ENCODE measurements around the gene TMEM47. TPM values are rescaled to one million over a fixed set of nuclear protein-coding genes. Genes with fewer than 3 reads are reported as not detected.

Gene TMEM47
- total and polyA plus RNA-seq, 3 donors from 2014 or later: 6.6 to 12.7 (median 11.3) TPM

- Histone ChIP-seq H3K36me3 (ENCODE audit: low read depth, missing control alignments) (no peaks in the 10 kb centered on the region), H3K4me3 (peak overlapping the region; percentile 53 to 70), H3K4me1 (no peaks in the 10 kb centered on the region), H3K27ac (peak overlapping the region in 1 of 2 donors; percentile 30), H3K27me3 (no peaks in the 10 kb centered on the region), H3K9me3 (no peaks in the 10 kb centered on the region)
- intact Hi-C loops (cut with DNase I; ENCODE audit: low total_unique reads): no loop called here
- TF ChIP-seq POLR2A (IDR thresholded peaks at IDR 0.05) (no peak), CTCF (IDR thresholded peaks at IDR 0.05) (no peak)
- DNase-seq: no peak
- WGBS, 2 donors: 6 to 10% methylated on average over 7 to 13 of the region's 13 CpGs
Measured at GRCh38 chrX:34657726-34658070, 613 bp upstream of the TMEM47 start.

DNA sequence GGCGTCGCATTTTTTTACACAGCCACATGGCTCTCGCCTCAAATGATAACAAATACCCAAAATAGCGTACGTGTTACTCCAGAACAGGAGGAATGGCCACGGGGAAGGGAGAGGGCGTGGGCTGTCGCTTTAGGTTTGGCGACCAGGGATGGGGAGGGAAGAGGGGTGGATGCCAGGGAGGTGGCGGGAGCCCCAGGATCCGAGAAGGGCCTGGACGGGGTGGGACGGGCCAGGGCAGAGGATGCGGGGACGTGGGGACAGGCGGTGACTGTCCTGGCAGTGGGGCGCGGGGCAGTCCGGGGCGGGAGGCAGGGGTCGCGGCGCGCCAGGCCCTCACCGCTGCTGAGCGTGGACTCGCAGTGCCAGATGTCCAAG is 631 bp downstream of the TMEM47 start:
- no peak for DNase-seq
- Histone ChIP-seq H3K36me3 (ENCODE audit: low read depth, missing control alignments) (no peaks in the 10 kb centered on the region), H3K4me1 (no peaks in the 10 kb centered on the region), H3K9me3 (no peaks in the 10 kb centered on the region), H3K27me3 (no peaks in the 10 kb centered on the region), H3K27ac (peak overlapping the region; percentile 68 to 74), H3K4me3 (peak overlapping the region; percentile 53 to 70)
- TF ChIP-seq CTCF (IDR thresholded peaks at IDR 0.05) (no peak), POLR2A (IDR thresholded peaks at IDR 0.05) (no peak)
- 1% methylated on average over 16 of the region's 27 CpGs for WGBS, 2 donors
- intact Hi-C loops (cut with DNase I; ENCODE audit: low total_unique reads): no loop called here

- Histone ChIP-seq H3K4me3 (peak overlapping the region; percentile 53 to 70), H3K27me3 (no peaks in the 10 kb centered on the region), H3K9me3 (no peaks in the 10 kb centered on the region), H3K4me1 (no peaks in the 10 kb centered on the region), H3K36me3 (ENCODE audit: low read depth, missing control alignments) (no peaks in the 10 kb centered on the region), H3K27ac (peak overlapping the region; percentile 68 to 74)
- intact Hi-C loops (cut with DNase I; ENCODE audit: low total_unique reads): no loop called here
- no peak for DNase-seq
- TF ChIP-seq CTCF (IDR thresholded peaks at IDR 0.05) (no peak), POLR2A (IDR thresholded peaks at IDR 0.05) (no peak)
- WGBS, 2 donors: 0 to 3% methylated on average over 13 to 24 of the region's 25 CpGs
Measured at GRCh38 chrX:34655501-34656455, 1.3 kb downstream of the TMEM47 start.

GRCh38 chrX:34654696-34655490 is 2.2 kb downstream of the TMEM47 start:
- DNase-seq: no peak
- Histone ChIP-seq H3K27ac (peak overlapping the region; percentile 11 to 74), H3K27me3 (no peaks in the 10 kb centered on the region), H3K9me3 (no peaks in the 10 kb centered on the region), H3K4me1 (no peaks in the 10 kb centered on the region), H3K4me3 (peak overlapping the region in 1 of 2 donors; percentile 70), H3K36me3 (ENCODE audit: low read depth, missing control alignments) (no peaks in the 10 kb centered on the region)
- intact Hi-C loops (cut with DNase I; ENCODE audit: low total_unique reads): no loop called here
- 15 to 30% methylated on average over 9 of the region's 9 CpGs for WGBS, 2 donors
- TF ChIP-seq CTCF (IDR thresholded peaks at IDR 0.05) (no peak), POLR2A (IDR thresholded peaks at IDR 0.05) (no peak)
